ENCODE measurements around the gene MLLT10. TPM values are rescaled to one million over a fixed set of nuclear protein-coding genes. Genes with fewer than 3 reads are reported as not detected.

Gene MLLT10
- total RNA-seq, 1 donor from 2014 or later, result 19.5 TPM

DNA sequence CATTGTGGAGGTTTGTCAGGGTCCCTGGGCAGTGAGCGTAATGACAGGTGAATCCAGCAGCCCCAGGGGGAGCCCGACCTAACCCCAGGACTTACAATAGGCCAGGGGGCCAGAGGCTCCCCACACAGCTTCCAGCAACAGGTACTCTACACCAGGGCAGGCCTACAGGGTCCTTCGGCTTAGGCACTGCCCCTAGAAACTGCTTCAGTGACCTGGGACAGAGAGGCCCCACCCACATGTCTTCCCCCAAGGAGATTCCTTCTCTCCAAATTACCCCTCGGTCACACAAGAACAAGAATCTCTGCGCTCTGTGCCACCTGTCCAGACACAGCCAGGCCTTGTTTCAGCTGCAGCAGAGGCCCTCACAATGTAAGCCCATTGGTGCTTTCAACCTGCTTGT lies 32.9 kb upstream of the MLLT10 start:
- ATAC-seq (no peak), DNase-seq (ENCODE audit: low spot score) (no peak)

DNA sequence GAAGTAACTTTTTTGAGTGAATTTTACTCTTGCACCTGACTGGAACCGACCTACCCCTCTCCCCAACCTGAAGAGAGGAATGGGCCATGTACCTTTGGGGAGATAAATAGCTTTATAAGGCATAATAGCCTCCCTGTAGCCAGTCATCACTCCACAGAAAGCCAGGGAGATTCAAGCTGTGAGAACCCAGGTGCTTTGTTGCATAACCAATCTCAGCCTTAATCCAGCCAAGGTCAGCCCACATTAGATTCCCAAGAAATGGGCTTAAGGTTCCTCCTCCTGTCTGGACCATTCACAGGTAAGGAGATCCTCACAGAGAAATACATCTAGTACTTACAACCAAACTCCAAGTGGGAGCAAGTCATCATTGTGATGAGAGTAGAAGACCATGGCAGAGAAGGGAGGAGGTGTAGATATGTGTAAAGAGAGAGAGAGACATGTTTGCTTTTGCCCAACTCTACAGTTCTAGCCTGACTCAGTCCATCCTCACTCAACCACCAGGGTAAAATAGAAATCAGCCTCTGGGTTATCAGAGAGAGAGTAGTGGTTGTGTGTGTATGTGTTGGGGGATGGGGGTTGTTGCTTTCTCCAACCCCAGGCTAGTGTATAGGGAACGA lies 32.2 kb upstream of the MLLT10 start:
- no peak for DNase-seq (ENCODE audit: low spot score)

DNA sequence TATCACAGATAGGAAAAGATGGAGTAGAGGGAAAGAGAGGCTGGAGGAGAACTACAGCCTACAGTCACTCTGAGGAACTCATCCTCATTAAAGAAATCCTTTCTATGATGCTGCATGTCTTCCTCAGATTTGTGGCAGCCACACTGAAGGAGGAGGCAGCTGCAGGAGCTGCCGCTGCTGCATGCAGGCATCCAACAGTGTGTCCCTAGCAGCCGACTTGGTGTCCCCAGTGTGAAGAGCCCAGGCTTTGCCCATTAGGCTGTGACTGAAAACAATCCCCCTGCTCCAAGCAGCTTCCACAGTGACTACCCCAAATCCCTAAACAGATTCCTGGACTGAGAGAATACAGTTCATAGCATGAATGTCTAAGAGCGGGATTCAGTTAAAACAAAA lies 31.7 kb upstream of the MLLT10 start:
- DNase-seq (ENCODE audit: low spot score) (no peak), ATAC-seq (no peak)

More for the DNA sequence above, 32.2 kb upstream of the MLLT10 start:
- no peak for ATAC-seq

DNA sequence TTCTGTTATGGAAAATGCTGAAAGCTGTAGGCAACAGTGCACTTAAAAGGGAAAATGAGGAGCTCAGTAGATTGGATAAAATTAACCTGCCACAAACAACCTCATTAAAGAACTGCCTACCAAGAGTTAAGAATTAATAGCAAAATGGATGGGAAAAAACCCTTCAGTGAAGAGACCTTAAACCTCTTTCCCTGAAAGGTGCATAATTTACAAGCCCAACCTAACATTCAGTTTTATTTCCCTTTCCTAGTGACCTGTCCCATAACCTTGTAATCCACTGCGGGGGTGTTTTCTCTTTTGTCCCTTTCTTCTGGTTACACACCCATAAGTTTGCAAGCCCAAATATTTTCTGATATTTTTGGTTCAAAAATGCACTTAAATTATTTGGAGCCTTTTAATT lies 30.5 kb upstream of the MLLT10 start:
- ATAC-seq, result no peak
- DNase-seq (ENCODE audit: low spot score), result no peak

DNA sequence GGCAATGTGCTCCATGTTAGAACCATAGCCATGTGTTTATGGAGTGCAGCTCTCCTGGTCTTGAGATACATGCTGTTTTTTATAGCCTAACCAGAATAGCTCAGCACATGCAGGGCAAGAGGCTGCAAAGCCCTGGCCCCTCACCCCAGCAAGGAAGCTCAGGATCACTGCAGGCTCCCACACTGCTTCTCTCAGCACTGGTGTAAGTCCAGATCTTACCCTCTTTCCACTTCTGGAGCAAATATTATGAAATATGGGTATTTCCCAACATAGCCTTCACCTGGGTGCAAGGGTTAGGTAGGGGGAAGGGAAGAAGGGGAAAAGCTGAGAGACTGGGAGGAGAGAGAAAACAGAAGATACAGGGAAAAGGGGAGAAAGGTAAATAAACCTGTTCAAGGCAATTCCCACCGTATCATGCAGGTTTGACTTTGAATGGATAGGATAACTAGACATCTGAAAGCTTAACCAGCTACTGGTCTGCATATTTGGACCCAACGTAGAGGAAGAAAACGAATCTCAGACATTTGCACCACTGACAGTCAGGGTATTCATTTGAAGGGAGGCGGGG lies 28.2 kb upstream of the MLLT10 start:
- DNase-seq (ENCODE audit: low spot score) (peak; percentile 68), ATAC-seq (peak; percentile 60)

DNA sequence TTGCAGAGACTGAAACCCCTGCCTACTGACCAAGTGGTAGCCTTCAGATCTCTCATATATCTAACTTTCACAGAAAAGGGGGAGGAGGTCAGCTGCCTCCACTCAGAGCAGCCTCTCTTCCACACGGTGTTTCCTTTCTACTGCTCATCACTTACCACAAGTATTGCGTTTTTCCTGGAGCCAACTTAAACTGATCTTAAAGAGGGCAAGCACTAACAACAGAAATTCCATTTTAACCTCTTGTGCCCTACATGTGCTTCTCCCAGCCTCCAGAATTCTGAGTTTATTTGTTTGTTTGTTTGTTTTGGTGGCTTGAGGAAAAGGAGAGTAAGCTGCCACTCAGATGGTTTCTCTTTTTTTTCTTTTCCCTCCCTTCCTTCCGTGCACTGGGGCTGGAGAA lies 27.7 kb upstream of the MLLT10 start:
- DNase-seq (ENCODE audit: low spot score) (no peak), ATAC-seq (no peak)

DNA sequence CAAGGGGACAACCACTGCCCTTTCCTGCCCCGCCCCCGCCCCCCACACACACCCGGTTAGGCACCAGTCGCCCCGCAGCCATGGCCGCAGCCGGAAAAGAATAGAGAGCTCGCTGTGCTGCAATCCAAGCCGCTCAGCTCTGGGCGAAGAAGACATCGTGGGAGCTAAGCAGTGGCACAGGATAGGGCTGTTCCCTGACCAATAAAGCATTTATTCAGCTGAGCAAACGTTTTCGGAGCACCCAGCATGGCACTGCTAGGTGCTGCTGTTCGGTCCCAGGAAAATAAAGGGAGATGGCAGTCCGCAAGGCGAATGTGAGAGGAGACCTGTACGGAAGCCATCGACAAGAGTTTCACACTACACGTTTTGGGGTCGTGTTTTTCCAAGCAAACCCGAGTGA lies 26.9 kb upstream of the MLLT10 start:
- ATAC-seq (no peak), DNase-seq (ENCODE audit: low spot score) (no peak)

DNA sequence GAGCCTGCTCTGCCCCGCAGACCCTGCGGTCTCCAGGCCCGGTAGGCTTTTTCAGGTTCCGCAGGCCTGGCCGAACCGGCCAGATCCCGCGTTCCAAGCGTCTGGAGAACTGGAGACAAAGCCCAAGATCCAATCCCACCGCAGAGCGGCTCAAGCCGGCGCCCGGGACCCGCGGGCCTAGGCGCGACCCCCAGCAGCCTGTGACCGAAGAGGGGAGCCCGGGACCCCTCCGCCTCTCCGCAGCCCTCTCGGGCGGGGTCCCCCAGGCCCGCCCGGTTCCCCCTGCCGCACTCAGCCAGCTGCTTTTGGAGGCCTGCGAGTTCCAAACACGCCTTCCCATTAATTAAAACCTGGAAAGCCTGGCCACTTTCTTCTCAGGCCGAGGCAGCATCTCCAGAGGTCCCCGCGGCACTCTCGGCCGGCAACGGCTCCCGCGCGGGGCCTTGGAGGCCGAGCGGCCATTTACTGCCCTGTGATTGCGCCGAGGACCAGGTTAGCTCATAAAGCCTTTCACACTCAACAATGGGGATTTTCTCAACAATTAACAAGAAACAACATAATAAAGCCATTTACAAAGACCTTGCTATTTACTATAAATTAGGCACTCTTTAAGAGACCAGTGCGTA lies 25.2 kb upstream of the MLLT10 start:
- ATAC-seq (no peak), DNase-seq (ENCODE audit: low spot score) (no peak)

DNA sequence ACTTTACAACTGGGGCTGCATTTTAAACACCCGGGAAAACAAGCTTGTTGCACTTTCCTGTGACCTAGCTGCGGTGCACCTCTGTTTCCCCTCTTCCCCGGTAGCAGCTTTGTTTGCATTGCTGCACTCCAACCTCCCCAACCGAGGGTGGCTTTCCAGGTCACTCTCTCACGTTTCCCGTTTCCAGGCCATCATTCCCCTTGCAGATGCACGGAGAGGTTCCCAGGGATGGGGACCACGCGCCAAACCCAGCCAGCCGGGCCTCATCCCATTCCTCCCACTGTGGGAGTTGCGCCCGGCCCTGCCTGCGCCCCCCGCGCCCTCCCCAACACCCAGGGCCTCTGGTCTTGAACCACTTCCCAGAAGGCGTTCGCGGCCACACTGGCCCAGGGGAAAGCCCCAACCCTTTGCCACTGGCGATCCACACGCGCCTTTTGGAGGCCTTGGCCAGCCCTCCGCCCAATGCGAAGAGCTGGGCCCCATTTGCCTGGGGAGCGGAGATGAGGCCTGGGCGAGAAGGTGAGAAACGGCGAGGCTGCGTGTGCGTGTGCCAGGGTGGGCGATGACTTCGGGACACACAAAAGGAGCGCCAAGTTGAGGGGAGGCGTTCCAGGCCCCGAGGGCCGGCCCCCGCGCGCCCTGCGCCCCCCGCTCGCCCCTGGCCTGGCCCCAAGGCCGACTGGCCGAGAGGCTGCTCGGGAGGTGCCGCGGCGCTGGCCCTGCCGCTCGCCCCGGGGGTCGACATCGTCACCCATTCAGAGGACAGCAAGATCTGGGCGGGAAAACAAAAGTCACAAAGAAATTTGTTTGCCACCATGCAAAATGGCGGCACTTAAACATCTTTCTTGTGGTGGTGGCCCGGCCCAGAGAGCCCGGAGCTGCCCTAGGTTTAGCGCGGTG lies 24.4 kb upstream of the MLLT10 start:
- peak; percentile 77 for DNase-seq (ENCODE audit: low spot score)
- ATAC-seq, result peak; percentile 69

DNA sequence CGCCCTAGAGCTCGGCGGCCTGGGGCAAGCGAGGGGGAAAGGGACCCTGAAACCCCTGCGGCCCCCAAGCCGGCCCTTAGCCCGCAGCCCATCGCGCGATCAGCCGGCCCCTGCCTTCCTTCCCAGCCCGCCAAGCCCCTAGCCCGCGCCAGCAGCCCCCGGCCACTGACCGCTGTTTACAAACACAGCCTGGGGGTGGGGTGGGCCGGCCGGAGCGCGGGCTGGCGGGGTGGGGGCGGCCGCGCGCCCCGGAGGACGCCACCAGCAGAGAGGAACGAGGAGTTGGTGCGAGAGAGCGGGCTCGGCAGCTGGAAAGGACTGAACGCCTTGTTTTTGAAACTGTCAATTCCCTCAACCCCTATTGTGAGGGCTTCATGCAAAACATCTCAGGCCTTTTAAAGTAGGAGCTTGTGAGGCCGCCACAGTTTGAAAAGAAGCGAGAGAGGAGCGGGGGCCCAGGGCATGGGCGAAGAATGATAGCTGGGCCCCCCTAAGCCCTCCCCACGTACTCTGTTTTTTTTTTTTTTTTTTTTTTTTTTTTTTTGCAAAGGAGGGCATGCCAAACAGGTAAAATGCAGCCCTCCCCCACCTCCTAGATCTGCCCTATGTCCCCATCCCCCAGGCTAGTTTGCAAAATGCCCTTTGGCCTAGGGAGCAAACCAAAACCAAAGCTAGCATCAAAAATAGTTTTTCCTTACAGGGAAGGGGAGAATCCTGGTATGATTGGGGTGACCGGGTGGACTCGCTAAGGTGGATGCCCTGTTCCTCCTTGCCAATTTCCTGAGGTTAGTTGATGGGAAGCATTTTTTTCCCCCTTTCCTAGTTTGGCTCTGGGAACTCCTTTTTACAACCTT lies 23.6 kb upstream of the MLLT10 start:
- ATAC-seq (peak; percentile 64), DNase-seq (ENCODE audit: low spot score) (peak; percentile 79)

DNA sequence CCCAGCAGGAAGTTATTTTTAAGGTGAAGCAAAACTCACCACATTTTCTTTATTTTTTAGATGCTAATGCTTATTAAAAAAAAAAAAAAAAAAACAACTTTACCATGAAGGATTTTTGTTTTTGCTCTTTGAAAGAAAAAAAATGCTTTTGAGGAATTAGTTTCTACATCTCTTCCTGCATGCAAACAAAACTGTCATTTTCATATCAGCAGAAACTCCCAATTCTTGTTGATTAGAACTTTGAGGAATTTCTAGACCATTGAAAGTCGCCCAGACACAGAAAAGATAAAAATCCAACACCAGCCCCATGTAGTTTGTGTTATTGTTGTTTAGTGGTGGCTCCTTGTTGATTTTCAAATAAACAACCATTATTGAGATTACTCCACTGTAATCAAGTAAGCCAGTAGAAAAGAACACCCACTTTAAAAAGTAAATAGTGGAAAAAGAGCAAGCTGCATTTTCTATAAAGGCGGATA lies 22.9 kb upstream of the MLLT10 start:
- DNase-seq (ENCODE audit: low spot score), result no peak

DNA sequence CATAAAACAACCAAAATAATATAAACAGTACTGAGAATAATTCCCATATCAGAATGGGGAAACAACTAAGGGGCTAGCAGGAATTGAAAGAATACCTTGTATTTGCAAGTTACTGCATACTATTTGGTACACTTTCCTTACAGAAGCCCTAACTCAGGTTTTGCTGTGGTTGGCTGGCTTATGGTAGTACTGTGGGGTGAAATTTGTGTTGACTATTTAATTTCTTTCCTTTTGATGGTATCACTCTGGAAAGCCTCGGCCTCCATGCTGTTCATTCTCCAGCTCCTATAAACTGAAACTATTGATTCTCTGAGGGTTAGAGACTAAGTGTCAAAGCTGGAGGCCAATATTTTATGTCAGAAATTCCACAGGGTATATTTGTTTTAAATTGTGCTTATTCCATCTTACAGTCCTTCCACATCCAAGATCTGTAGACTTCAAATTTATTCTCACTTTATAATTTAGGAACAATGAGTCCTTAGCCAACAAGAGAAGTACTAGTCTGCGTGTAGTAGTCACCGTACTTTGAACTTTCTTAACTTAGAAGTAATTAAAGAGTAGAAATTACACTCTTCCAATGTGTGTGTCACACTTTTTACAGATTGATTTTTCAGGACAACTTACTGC lies 22.0 kb upstream of the MLLT10 start:
- ATAC-seq (no peak), DNase-seq (ENCODE audit: low spot score) (no peak)

More for the DNA sequence above, 22.9 kb upstream of the MLLT10 start:
- no peak for ATAC-seq

DNA sequence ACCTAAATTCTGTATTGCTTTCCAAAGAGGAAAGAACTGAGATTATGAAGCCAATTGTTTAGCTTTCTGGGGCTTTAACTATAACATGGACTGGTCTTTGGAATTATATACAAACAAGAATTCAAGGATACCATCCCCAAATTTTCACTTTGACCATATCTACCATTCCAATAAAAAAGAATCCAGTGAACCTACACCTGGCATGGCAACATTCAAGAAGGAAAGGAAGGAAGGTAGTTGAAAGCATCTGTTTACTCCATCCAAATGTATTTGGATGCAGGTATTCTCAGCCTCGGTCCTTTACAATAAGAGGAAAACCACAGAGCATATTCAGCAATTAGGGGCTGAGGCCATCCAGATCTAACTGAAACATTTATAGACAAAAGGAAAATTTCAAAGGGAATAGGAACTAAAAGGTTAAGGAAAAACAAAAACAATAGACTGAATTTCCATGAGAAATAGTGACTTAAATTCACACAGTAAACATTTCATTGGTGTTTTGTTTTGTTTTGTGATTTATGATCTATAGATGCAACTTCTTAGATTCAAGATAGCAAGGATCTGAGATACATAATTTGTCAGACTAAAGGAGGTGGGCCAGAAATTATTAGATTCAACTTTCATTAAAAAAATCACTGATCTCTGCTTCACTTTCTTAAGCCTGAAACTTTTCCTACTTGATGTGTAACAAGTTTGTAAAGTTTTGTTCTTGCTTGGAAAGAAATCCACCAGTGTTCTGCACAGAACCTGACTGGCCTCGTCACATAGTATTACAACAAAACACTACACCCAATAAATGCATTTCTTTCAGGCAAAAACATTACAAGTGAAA lies 21.2 kb upstream of the MLLT10 start:
- DNase-seq (ENCODE audit: low spot score), result no peak
- ATAC-seq, result no peak

DNA sequence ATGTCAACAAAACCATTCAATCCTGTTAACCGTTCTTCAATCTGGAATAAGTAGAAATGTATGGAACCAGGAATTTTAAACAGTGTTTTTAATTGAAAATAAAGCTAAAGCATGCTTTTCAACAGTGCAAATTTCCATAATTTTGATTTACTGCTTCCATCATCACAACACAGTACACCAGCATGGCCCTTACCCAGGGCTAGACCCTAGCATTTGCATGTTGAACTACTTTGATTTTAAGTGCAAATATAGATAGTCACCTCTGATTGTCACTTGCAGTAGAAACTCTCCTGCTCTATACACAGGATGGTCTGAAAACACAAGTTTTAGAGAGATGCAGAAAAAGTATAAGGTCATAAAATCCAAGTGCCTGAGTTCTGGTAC lies 20.6 kb upstream of the MLLT10 start:
- no peak for DNase-seq (ENCODE audit: low spot score)
- ATAC-seq, result no peak

DNA sequence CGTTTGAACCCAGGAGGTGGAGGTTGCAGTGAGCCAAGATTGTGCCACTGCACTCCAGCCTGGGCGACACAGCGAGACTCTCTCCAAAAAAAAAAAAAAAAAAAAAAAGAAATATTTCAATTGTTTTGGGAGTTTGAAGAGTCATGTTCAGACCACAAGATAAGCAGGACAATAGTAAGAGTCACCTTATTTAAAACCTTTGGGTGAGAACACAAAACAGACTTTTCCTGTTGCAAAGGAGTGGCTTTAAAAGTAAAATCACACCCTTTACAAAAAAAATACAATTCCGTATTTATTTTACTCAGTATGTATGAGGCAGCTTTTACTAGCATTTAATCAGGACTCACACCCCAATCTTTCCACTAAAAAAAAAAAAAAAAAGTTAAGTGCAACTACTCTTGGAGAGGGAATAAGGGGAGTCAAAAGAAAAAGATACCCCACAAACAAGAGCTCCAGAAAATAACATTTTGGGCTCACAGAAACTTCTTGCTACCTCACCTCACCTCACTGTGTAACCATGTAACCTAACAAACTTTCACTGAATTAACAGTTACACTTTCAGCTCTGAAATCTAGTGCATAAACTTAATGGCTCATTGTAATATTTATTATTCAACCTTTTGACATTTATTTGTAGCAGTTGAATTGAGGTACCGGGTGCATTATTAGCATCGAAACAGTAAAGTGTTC lies 19.8 kb upstream of the MLLT10 start:
- no peak for ATAC-seq
- no peak for DNase-seq (ENCODE audit: low spot score)

DNA sequence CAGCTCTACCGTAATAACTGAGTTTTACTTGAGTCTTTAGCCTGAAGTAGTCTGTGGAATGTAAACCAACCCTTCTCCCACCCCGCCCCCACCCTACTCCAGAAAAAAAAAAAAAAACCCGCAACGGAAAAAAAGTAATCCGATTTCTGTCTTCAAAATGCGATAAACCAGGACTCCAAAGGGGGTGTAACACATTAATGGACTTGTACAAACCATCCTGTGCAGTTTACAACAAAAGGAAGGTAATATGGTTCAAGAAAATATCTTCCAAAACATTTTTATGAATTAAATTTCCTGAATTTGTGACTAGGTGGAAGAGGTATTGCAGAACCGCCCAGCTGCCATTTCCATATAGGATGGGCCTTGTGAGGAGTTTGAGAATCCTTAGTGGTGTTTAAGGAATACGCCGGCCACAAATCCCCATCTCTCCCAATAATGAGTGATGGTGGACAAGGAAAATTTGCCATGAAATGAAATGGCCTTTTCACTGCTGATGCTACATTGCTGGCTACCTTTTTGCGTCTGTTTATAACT lies 19.1 kb upstream of the MLLT10 start:
- DNase-seq (ENCODE audit: low spot score) (no peak), ATAC-seq (no peak)

DNA sequence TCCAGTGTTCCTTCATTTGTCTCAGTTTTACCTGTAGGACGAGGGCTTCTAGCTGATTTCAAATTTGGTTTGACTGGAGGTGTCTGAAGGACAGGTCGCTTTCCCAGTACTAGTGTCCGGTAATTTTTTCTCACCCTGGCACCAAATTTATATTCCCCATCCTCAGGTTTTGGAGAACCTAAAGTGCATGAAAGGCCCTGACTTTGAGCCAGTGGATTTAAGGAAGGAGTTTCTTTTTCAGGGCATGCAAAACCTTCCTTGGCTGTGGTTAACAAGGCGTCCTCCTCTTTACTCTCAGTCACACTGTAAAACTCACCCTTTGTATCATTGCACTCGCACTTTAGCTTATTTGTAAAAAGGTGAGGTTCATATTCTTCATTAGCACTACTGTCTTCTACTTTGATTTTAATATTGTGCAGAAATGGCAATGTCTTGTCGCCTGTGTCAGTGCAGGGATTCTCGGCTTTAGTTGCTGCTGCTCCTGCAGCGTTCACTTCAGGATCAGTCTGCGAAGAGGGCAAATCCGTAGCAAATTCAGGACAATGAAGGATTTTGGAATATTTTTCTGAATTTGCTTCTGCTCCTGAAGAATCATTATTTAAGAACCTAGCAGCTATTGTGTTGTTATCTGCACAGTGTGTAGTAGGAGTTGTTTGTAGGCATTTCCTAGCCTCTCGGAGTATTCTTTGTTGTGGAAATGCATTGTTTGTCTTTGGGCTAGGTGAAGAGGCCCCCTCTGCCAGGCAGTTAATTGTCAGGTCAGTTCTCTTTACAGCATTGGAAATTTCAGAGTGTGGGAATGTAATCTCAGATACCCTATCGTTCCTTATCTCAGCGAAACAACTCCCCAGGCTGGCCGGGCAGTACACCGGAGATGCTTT lies 18.4 kb upstream of the MLLT10 start:
- ATAC-seq (no peak), DNase-seq (ENCODE audit: low spot score) (no peak)

Measured in left lobe of liver (tissue), 2 donors.